Stimulated activated CD4-positive, alpha-beta T cell treated with anti-CD3 and anti-CD28 coated beads, Interleukin-4, amount 100 ng/mL, for 1 hour (primary cell): ENCODE data around the gene GLB1L3.
A peak's percentile ranks its signal among the peaks of the same experiment; 100 is the strongest.

ENCODE experiments used
- DNase-seq: peaks from one replicate; pipeline ENCODE4 v3.0.0-alpha.2; 2020

The GLB1L3 gene, protein sequence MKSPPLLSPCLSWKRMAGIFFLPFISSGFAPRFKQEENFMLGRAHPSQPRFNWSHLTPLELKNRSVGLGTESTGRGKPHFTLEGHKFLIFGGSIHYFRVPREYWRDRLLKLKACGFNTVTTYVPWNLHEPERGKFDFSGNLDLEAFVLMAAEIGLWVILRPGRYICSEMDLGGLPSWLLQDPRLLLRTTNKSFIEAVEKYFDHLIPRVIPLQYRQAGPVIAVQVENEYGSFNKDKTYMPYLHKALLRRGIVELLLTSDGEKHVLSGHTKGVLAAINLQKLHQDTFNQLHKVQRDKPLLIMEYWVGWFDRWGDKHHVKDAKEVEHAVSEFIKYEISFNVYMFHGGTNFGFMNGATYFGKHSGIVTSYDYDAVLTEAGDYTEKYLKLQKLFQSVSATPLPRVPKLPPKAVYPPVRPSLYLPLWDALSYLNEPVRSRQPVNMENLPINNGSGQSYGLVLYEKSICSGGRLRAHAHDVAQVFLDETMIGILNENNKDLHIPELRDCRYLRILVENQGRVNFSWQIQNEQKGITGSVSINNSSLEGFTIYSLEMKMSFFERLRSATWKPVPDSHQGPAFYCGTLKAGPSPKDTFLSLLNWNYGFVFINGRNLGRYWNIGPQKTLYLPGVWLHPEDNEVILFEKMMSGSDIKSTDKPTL

DNA sequence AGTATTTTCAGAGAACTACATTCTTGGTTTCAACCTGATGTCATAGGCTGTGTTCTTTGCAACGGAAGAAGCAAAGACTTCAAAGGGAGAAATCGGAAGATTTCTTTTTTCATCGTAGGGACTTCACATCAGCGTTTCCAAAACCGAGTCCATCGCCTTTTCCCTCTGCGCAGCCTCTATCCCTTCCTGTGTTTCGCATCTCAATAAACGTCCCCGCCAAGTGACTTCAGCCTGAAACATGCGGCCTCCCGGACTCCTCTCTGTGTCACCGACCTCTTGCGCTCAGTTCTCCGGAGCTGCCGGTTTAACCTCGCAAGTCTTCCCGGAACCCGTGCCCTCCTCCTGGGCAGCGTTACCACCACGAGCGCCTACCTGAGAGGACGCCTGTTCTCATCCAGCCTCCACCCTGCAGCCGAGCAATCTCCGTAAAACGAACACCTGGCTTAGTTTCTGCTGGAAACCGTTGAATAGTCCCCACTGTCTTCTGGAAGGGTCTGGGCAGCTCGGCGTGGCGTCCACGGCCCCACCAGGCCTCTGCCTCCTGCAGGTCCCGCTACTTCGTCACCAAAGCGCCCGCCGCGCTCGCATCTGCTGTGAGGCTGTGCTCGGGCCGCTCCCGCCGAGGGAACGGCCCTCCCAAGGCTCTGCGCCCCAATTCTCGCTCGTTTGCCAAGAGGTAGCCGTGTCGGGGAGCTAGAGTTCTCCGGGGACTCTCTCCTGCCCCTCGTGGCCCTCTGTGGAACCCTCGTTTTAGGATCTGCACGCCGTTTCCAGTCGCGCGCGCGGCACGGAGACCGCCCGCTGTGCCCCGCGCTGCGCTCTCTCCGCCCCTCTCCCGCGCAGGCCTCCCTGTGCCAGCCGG lies at the start of gene GLB1L3:
Gene GLB1L3 (plus strand): TSS at position 846 of the 862 bp plus-strand sequence. CDS start 362 bp downstream, outside the sequence.
- peak; percentile 81 for DNase-seq

DNA sequence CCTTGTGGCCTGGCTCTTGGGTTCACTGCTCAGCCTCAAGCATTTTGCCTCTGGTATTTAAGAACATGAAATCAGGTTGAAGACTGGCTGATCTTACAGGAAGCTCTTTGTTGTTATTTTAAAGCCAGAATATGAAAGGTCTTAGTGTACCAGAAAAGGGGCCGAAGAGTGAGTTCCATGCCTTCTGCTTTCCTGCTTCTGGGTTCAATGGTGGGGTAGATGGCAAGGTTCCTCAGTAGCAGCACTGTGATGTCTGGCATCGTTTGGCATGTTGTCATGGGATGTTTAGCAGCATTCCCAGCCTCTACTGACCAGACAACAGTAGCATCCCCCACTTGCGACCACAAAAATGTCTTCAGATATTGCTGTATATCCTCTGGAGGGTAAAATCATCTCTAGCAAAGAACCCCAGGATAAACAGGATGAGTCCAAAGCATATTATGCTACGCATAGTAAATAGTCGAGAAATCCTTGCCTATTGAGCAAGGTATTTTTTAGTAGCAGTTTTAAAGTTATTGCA lies 49.3 kb upstream of the GLB1L3 start:
- DNase-seq = no peak

DNA sequence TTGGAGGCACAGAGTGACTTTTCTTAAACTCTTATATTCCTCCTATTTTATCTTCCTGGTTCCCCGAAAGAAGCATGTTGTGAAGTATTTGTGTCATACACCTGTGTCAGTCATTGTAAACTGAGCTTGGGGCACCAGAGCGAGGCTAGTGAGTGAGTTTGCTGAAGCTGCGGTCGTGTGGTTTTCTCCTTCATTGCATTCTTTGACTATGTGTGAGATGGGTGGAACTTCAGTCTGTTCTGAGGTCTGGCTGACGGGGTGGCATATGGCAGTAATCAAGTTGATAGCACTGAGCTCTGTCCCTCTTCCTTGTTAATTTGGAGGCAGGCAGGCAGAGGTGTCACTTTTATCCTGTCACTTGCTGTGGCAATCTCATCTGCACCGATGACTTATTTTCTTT lies 47.6 kb upstream of the GLB1L3 start:
- no peak for DNase-seq

DNA sequence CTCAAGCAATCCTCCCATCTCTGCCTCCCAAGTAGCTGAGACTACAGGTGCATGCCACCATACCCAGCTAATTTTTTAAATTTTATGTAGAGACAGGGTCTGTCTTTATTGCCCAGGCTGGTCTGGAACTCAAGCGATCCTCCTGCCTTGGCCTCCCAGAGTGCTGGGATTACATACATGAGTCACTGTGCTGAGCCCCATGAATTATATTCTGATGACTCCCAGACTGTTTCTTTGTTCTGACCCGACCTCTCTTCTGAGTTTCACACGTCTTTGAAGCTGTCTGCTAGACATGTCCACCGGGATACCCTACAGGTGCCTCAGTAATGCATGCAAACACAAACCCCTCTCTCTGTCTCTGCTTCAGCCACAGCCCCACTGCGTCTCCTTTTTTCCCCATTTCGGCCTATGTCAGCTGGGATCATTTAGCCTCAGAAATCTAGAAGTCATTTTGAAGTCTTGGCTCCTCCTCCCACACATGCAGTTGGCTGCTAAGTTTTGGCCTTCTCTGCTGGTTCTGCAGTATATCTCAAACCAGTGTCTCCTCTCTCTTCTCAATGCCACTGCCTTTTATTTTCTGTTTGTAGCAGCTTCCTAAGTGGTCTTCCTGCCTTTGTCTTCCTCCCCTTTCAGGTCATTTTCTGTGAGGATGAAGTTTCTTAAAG lies 46.9 kb upstream of the GLB1L3 start:
- no peak for DNase-seq

DNA sequence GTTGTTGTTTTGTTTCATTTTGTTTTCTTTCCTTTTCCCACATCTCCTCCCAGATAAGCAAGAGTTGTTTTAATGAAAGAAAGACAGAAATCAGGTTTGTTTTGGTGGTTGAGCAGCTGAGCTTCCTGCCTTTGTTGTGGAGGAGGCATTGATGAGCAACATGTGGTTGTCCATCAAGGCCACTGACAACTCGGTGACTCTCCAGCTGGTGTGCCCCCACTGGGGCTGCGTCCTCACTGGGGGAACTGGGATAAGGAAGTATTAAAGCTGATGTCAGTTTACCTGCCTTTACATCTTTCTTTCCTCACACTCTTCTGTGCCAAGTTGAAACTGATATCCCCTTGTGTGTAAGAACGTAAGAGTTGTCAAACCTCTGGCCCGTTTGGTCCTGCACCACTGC lies 45.8 kb upstream of the GLB1L3 start:
- DNase-seq = no peak

DNA sequence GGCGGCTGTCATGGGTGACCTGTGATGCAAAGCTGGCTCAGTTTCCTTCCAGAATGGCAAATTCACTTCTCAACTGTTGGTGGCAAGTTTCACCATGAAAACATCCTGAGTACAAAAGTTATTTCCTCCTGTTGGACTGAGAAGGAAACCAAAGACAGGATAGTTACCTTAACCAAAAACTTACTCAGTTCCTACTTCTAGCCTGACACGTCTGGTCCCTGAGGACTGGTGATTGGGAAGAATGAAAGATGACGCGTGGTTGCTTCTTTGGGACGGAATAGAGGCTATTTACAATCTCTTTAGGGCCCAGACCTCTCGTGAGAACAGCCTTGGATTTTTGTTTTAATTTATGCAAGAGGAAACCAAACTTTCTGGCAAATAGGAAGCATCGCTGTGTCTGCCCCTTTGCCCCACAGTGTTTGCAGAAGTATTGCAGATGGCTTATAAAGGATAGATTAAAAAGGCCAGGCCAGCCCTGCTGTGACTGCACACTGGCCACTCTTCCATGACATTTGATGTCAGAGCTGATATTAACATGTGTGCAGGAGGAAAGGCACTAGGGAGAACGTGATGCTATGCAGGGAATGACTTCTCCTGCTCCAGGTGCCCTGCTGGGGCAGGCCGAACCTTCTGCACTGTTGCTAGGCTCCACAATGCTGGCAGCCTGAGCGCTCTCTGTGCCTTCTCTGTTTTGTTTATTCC lies 44.1 kb upstream of the GLB1L3 start:
- DNase-seq = no peak

DNA sequence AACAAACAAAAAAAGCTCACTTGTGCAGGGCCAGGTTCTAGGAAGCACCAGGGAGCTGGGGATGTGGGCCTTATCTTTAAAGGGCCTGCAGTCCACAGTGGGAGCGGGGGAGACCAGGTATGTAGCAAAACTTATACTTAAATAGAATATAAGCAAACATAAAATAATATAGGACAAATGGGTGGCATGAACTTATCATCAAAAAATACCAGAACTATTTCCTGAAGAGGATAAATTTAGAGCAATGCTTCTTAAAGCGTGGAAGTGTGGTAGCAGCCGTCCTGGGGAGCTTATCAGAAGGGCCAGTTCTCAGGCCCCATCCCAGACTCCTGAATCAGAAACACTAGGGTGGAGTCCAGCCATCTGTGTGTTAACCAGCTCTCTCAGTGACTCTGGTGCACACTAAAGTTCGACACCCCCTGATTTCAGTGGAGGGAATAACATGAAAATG lies 42.4 kb upstream of the GLB1L3 start:
- no peak for DNase-seq

DNA sequence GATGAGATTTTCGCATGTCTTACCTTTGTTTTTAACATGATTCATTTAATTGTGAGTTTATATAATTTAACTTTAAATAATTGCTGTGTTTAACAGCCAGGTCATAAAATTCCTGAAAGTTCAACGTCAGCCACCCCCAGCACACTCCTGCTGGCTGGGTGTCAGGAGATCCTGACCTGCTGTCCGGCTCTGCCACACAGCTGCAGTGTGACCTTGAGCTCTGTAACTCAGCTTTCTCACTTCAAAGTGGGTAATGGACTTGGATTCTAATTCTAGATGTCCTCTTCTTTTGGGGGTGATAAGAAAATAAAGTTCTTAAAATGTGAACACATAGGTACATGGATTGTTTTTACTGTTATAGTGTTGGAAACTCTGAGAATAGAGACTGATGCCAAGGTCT lies 40.8 kb upstream of the GLB1L3 start:
- no peak for DNase-seq

DNA sequence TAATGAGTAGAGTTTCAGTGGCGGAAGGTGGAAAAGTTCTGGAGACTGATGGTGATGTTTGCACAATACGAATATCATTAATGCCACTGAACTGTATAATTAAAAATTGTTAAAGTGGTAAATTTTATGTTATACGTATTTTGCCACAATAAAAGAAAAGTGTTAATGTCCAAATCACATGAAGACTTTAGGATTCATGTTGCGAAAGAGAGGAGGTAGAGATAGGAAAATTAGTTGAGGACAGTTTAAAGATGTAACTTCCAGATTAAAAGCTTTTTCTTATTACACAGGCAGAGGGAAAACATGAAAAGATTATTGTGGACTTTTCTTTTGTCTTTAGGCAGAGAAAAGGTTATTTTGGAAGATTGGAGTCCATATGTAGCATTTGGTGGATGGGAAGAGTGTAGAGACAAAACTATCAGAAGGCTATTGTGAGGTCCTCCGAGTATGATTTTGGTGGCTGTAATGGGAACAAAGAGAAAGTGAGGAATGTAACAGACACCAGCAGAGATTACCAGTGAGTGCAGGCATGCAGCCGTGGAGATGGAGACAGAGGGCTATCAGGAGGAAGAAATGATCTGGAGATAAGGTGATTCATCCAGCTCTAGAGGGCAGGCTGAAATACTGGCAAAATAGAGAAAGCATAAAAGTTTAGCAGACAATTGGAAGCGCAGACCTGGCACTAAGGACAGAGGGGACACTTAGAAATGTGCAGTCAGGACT lies 39.2 kb upstream of the GLB1L3 start:
- no peak for DNase-seq

DNA sequence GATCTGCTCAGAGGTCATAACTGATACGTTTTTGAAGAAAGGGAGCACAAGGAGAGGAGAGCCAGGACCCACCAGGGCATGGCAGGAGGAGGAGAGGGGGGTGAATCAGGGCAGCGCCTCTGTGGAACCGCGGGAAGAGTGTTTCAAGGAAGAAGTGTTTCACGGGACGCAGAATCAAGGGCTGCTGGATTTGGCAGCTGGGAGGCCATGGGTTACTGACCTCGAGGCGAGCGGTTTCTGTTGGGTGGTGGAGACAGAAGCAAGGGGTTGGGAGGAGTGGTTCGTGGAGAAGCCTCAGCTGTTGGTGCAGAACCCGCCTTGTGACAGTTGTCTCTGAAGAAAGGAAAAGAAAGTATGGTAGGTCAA lies 38.6 kb upstream of the GLB1L3 start:
- no peak for DNase-seq

DNA sequence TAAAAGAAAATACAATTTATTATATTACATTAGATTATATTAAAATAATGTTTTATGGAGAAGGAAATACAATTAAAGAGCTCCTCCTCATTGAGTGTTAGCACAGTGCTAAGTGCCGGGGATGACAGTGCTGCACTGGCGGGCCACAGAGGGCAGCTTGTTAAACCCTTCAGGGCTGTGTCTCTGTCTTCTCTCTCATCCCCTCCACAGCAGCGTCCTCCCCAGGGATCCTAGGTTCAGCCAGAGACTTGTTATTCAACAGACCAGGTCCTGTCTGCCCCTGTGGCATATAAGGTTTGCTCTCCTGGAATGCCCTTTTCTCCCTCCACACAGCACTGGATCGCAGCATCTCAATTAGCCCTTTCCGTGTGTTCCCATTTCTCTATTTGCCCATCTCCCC lies 37.2 kb upstream of the GLB1L3 start:
- DNase-seq = no peak

DNA sequence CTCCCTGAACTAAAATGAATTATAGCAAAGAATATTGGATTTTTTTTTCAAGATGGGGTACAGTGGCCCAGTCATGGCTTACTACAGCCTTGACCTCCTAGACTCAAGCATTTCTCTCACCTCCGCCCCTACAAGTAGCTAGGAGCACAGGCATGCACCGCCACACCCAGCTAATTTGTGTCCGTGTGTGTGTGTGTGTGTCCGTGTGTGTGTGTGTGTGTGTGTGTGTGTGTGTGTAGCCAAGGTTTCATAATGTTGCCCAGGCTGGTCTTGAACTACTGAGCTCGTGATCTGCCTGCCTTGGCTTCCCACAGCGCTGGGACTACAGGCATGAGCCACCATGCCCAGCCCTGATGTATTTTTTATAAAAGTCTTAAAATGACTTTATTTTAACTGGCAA lies 35.6 kb upstream of the GLB1L3 start:
- no peak for DNase-seq

DNA sequence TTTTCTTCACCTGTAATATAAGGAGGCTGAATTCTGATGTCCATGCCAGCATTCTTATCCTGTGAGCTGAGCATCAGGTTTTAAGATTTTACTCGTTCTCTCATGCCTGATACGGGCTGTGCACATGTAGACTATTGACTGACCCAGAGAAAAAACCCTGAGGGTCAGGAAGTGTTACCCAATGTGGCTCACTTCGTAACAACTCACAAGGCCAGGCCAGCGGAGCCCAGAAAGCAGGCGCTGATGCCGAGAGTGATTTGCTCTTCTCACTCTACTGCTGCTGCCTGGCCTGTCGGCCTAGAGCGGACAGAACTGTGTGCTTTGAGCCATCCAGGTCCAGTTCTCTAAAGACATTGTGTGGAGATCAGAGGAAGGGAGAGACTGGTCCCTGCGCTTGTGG lies 33.8 kb upstream of the GLB1L3 start:
- no peak for DNase-seq

DNA sequence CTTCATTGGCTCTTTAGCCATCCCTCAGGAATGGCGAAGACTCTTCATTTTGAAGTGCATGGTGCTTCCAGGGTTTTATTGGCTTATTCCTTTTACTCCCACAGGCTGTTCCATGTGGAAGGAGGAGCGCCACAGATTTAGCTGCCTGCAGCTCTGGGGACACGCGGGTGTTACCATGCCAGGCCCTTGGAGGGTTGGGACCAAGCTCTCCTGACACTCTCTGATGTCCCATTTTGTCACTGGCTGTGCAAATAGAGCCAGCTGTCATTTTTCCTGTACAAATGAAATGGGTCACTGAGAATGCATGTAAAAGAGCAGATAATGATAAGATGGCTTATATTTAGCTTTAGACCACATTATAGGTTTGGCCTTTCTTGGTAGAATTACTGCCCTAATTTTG lies 32.3 kb upstream of the GLB1L3 start:
- no peak for DNase-seq

DNA sequence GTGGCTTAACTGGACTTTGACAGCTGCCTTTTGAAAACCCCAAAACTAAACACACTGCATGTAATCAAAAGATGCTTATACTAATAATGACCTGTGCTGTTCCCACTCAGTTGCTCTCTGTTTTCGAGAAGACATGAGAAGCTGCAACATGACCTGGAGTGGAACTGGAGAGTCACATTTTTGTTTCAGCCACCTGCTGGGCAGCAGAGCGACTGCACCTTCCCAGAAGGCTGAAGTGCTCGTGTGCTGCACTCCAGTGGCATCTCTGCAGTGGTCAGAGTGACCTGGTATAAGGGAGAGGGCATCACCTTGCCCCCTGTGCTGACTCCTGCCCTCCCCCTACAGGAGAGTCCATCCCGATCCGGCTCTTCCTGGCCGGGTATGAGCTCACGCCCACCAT lies 31.6 kb upstream of the GLB1L3 start:
- DNase-seq = no peak

DNA sequence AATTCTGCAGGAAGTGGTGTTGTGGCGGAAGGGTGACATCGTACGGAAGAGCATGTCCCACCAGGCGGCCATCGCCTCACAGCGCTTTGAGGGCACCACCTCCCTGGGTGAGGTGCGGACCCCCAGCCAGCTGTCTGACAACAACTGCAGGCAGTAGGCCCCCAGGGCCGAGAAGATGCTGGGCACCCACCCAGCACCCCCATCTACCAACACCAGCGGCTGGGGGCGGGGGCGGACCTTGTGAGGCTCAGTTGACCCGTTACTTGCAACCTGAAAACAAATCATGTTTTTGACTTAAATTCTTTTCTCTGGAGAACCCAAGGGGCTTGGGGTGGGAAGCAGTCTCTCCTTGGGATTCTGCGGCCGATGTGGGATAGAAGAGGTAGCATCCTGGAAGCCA lies 30.7 kb upstream of the GLB1L3 start:
- DNase-seq = no peak

DNA sequence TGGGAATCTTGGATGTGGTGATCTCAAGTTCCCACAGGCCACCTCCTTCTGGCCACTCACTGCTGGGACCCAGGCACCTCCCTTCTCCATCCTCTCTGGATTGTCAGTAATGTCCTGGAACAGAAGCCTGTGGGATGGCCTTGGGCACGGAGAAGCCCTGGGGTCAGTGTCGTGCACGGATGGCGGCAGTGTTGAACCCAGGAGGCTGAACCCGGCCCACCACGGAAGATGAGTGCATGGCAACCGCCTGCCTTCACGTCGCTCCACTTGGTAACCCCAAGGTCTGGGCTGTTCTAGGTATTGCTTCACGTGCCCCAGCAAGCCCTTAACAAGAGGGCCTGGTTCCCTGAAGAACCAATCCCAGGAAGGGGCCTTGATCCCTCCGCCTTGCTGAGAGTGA lies 30.1 kb upstream of the GLB1L3 start:
- DNase-seq = no peak

DNA sequence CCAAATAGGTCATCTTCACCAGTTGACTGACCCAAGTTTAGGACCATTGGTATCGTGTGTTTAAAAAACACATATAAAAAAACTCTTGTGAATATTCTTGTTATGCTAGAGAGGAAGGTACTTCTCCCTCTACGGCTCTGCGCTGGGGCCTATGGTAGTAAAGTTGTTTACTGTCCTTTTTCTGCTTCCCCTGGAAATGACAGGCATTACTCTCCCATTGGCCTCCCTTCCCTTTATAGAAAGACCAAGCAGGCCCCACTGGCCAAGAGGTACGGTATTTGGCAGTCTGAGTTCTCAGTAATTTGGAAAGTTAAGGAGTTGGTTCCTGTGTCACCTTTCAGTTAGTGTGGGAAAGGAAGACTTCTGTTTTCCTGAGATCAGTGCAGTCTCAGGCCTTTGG lies 29.5 kb upstream of the GLB1L3 start:
- DNase-seq = no peak

DNA sequence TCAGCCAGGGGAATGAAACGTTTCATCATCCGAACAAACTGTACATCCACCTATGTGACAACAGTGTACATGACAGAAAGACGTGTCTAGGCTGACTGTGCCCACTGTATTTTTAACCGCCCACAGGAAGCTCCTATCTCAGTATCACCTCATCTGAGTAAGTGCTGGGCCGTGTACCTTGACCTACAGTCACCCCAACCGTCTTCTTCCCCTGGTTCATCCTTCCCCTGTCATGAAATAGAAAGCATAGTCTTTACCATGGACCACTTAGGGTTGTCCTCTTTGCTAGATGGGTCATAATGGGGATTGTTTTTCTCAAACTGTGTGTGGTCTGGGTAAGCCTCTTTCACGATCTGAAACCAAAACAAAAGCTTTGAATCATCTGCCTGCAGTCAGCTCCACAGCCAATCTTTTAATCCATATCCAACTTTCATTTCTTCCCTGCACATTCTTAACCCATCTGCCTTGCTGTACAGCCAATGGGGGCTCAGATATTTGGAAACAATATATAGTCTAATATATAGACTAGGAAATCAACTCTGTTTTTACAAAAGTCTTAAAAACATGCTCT lies 27.2 kb upstream of the GLB1L3 start:
- DNase-seq = no peak

DNA sequence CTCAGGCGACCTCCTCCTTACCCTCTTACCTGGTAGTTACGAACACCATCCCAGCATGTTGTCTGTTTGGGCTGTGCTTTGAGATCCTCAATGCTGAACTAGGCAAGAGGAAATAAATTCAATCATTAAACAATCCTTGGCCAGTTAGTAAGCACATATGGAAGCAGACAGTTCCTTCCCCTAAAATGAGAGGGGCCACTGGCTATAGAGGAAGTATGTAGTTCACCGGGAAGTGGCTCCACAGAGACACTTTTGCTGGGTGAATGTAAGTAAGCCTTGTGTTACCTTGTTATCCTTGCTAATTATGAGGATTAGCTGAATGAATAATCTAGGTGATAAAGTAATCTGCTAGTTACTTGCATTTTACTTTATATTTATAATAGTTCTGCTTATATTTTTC lies 25.9 kb upstream of the GLB1L3 start:
- DNase-seq = no peak

DNA sequence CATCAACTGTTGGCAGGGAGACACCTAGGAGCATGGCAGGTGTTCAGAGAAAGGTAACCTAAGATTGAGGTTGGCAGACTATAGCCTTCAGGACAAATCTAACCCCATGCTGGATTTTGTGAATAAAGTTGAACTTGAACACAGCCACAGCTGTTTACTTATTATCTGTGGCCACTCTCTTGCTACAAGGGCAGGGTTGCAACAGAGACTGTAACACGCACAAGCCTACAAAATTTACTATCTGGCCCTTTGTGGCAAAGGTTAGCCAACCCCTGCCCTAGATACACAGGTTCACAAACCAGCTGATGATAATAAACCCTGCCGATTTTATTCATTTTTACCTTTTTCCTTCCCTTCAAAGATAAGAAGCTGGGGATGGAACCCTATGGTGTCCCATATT lies 25.5 kb upstream of the GLB1L3 start:
- no peak for DNase-seq
